GM19035 (cell line): ENCODE data around the gene ZNF365.
"Not testable (repeated sequence)": the region's sequence is repeated elsewhere in the genome, so short reads cannot be mapped to it uniquely, and the experiment has no call there.

ENCODE experiments used
- ATAC-seq: cut with Tn5 transposase; IDR thresholded peaks from one replicate; pipeline ENCODE4 v1.9.1; 2021; ENCODE audit not compliant: unreplicated experiment

ZNF365 gene

GRCh38 chr10:62373995-62374861, at the start of gene ZNF365:
ZNF365 (plus strand) TSS chr10:62374369; CDS start chr10:62376194, 1,825 bp downstream.
- ATAC-seq = no peak

- no peak for ATAC-seq
Observed at GRCh38 chr10:62326176-62326575, 48.0 kb upstream of the ZNF365 start.

- ATAC-seq = no peak
Observed at GRCh38 chr10:62327885-62328284, 46.3 kb upstream of the ZNF365 start.

GRCh38 chr10:62330213-62330612, 44.0 kb upstream of the ZNF365 start:
- ATAC-seq = no peak

- ATAC-seq = no peak
Observed at GRCh38 chr10:62332406-62332805, 41.8 kb upstream of the ZNF365 start.

- ATAC-seq = no peak
Observed at GRCh38 chr10:62333135-62333889, 40.9 kb upstream of the ZNF365 start.

- ATAC-seq = no peak
Observed at GRCh38 chr10:62333988-62334682, 40.0 kb upstream of the ZNF365 start.

GRCh38 chr10:62335326-62335725, 38.8 kb upstream of the ZNF365 start:
- no peak for ATAC-seq

GRCh38 chr10:62336404-62336803, 37.8 kb upstream of the ZNF365 start:
- ATAC-seq = no peak

- ATAC-seq = no peak
Observed at GRCh38 chr10:62341419-62341818, 32.8 kb upstream of the ZNF365 start.

- ATAC-seq = no peak
Observed at GRCh38 chr10:62343000-62343399, 31.2 kb upstream of the ZNF365 start.

GRCh38 chr10:62348029-62348428, 26.1 kb upstream of the ZNF365 start:
- no peak for ATAC-seq

- no peak for ATAC-seq
Observed at GRCh38 chr10:62352356-62352970, 21.7 kb upstream of the ZNF365 start.

GRCh38 chr10:62354916-62355315, 19.3 kb upstream of the ZNF365 start:
- no peak for ATAC-seq

GRCh38 chr10:62356447-62356846, 17.7 kb upstream of the ZNF365 start:
- ATAC-seq = no peak

GRCh38 chr10:62358151-62358550, 16.0 kb upstream of the ZNF365 start:
- ATAC-seq = not testable (repeated sequence)

GRCh38 chr10:62373639-62373994, 552 bp upstream of the ZNF365 start:
- no peak for ATAC-seq

GRCh38 chr10:62374862-62375710, 917 bp downstream of the ZNF365 start:
- ATAC-seq = no peak

GRCh38 chr10:62376071-62377025, 2.2 kb downstream of the ZNF365 start:
- no peak for ATAC-seq
